ENCODE results near the gene BMP7.

DNA sequence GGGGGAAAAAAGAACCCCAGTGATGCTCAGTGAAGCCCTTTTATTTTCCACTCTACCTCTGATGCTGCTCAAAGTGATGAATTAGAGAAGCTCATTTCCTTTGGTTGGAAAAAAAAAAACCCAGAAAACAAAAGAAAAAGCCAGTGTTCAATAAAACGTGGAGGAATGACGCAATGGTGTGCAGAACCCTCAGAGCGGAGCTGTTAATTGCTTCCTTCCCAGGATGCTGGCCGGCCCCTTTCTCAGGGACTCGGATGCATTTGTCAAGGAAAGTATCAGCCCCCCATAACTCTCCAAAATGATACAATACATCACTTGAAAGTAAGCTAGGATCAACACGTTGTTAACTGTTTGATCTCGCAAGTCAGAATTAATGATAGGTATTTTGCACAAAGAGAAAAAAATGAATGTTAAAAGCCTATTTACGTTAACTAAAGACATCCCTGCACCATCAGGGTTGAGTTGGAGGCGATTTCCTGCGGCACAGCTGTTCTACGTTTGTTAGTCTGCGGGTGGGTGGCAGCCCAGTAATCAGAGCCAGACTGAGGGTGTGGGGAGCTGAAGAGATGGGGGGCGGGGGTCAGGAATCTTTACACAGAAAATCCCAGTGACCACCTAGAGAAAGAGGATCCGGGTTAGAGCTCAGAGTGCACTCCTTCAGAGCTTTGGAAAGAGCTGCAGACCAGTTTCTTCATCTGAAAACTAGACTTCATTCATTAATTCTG is 132.4 kb downstream of the BMP7 start:
- TF ChIP-seq, protein P1, sequence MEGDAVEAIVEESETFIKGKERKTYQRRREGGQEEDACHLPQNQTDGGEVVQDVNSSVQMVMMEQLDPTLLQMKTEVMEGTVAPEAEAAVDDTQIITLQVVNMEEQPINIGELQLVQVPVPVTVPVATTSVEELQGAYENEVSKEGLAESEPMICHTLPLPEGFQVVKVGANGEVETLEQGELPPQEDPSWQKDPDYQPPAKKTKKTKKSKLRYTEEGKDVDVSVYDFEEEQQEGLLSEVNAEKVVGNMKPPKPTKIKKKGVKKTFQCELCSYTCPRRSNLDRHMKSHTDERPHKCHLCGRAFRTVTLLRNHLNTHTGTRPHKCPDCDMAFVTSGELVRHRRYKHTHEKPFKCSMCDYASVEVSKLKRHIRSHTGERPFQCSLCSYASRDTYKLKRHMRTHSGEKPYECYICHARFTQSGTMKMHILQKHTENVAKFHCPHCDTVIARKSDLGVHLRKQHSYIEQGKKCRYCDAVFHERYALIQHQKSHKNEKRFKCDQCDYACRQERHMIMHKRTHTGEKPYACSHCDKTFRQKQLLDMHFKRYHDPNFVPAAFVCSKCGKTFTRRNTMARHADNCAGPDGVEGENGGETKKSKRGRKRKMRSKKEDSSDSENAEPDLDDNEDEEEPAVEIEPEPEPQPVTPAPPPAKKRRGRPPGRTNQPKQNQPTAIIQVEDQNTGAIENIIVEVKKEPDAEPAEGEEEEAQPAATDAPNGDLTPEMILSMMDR (conservative IDR thresholded peaks at IDR 0.05; ENCODE audit: low read length), result no peak
- no peak for TF ChIP-seq EZH2phosphoT487 (IDR thresholded peaks at IDR 0.05; ENCODE audit: borderline replicate concordance, low read depth, low read length)

Measured in OCI-LY7 (cell line).